ENCODE data around the gene LIMS1. TPM values are rescaled to one million over a fixed set of nuclear protein-coding genes. Genes with fewer than 3 reads are reported as not detected.
"Not testable (repeated sequence)": the region's sequence is repeated elsewhere in the genome, so short reads cannot be mapped to it uniquely, and the experiment has no call there.

Gene LIMS1
- total RNA-seq, 1 donor from 2014 or later: 201 TPM

GRCh38 chr2:108585436-108585835, 51.2 kb downstream of the LIMS1 start:
- no peak for DNase-seq (ENCODE audit: low read depth)

- DNase-seq (ENCODE audit: low read depth): no peak
Observed at GRCh38 chr2:108586116-108586515, 51.8 kb downstream of the LIMS1 start.

- DNase-seq (ENCODE audit: low read depth): peak; percentile 67
Observed at GRCh38 chr2:108586631-108587030, 52.4 kb downstream of the LIMS1 start.

- DNase-seq (ENCODE audit: low read depth): peak; percentile 86
Observed at GRCh38 chr2:108587621-108588020, 53.4 kb downstream of the LIMS1 start.

GRCh38 chr2:108588070-108588668, 53.9 kb downstream of the LIMS1 start:
- DNase-seq (ENCODE audit: low read depth): peak; percentile 31

GRCh38 chr2:108589372-108589771, 55.1 kb downstream of the LIMS1 start:
- no peak for DNase-seq (ENCODE audit: low read depth)

GRCh38 chr2:108589781-108590180, 55.5 kb downstream of the LIMS1 start:
- no peak for DNase-seq (ENCODE audit: low read depth)

GRCh38 chr2:108591163-108591562, 56.9 kb downstream of the LIMS1 start:
- no peak for DNase-seq (ENCODE audit: low read depth)

GRCh38 chr2:108593547-108594098, 59.4 kb downstream of the LIMS1 start:
- peak; percentile 84 for DNase-seq (ENCODE audit: low read depth)

- peak; percentile 88 for DNase-seq (ENCODE audit: low read depth)
Observed at GRCh38 chr2:108594132-108594981, 60.1 kb downstream of the LIMS1 start.

- peak; percentile 93 for DNase-seq (ENCODE audit: low read depth)
Observed at GRCh38 chr2:108594982-108595464, 60.8 kb downstream of the LIMS1 start.

GRCh38 chr2:108595771-108596170, 61.5 kb downstream of the LIMS1 start:
- peak; percentile 20 for DNase-seq (ENCODE audit: low read depth)

GRCh38 chr2:108597105-108597744, 63.0 kb downstream of the LIMS1 start:
- DNase-seq (ENCODE audit: low read depth): peak; percentile 46

GRCh38 chr2:108601199-108601598, 66.9 kb downstream of the LIMS1 start:
- DNase-seq (ENCODE audit: low read depth): not testable (repeated sequence)

- no peak for DNase-seq (ENCODE audit: low read depth)
Observed at GRCh38 chr2:108602422-108602821, 68.2 kb downstream of the LIMS1 start.

GRCh38 chr2:108604196-108604595, 69.9 kb downstream of the LIMS1 start:
- DNase-seq (ENCODE audit: low read depth): no peak

- no peak for DNase-seq (ENCODE audit: low read depth)
Observed at GRCh38 chr2:108605947-108606346, 71.7 kb downstream of the LIMS1 start.

- peak; percentile 51 for DNase-seq (ENCODE audit: low read depth)
Observed at GRCh38 chr2:108607706-108608301, 73.5 kb downstream of the LIMS1 start.

GRCh38 chr2:108611021-108611420, 76.8 kb downstream of the LIMS1 start:
- DNase-seq (ENCODE audit: low read depth): no peak

- DNase-seq (ENCODE audit: low read depth): no peak
Observed at GRCh38 chr2:108612153-108612513, 77.9 kb downstream of the LIMS1 start.

GRCh38 chr2:108612514-108613183, 78.4 kb downstream of the LIMS1 start:
- DNase-seq (ENCODE audit: low read depth): no peak
